Smooth muscle cell of bladder (primary cell): ENCODE data around the gene C19orf38. TPM values are rescaled to one million over a fixed set of nuclear protein-coding genes. Genes with fewer than 3 reads are reported as not detected.

Source experiments
- total RNA-seq: library from RNA; depleted of rRNA; stranded (reverse); fragments of >200 nt; gene quantifications from 2 replicates; pipeline ENCODE4 v1.2.3, GENCODE V29; 2014

Gene C19orf38
- 0.09 and 0.28 TPM in 2 replicates for total RNA-seq

GRCh38 chr19:10848230-10848856 is at the start of gene C19orf38:
Gene C19orf38, plus strand, starts transcription at chr19:10848415. Its CDS starts 94 bp downstream, at chr19:10848509.

DNA sequence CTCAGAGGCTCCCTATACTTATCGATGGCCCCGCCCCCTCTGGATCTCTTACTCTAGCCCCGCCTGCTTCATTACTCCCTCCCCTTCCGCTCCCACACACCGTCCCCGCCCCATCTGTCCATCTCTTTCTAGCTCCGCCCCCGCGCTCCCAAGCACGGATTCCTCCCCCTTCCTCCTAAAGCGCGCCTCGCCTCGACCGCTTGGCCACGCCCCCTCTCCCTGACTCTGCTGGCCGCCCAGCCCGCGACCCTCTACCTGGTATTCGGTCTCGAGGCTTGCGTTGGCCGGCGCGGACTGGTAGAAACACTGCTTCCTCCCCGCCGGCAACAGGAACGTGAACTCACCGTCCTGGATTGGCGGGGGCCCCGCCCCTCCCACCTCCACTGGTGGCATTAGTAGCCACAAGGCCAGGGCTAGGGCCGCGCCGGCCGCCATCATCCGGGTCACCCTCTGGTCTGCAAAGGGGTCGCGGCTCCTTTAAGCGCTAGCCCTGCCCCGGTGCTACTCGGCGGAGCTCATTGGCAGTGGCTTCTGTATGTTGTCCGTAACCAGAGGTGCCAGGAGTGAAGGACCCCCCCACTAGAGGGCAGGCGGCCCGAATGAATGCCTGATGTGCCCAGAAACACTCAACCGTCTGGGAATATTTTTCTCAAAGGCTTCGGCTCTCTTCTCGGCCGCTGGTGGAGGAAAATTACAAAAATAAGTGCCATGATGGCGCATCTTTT is 12.3 kb upstream of the C19orf38 start, which contains the start of gene TMED1:
TMED1 (minus strand) TSS at position 459 of the 725 bp plus-strand sequence; CDS start at position 438, 21 bp downstream.

DNA sequence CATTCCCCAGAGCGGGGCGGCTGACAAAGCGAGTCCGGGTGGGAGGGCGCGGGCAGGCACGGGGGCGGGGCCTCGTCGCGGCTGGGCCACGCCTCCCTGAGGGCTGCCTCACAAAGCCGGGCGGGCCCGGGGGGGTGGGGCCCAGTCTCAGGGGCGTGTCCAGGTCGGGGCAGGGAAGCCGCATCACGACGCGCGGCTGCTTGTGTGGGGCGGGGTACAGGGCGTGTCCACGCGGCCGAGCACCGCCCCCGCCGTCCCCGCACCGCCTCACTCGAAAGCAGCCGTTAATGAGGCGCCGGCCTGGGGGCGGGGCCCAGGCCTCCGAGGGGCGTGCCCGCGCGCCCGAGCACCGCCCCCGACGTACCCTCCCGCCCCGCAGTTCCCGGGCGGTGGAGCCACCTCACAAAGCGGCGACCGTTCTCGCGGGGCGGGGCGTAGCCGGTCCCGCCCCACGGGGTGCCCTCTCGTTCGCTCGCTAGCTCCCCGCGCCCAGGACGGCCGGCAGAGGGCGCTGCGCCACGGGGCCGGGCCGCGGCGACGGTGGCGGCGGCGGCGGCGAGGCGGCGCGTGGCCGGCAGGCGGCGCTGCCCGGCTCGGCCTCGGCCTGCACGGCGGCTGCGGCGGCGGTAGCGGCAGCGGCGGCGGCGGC is 22.9 kb downstream of the C19orf38 start, which contains the start of gene CARM1:
CARM1 (plus strand) TSS at position 599 of the 649 bp plus-strand sequence. CDS start 150 bp downstream, outside the sequence.

Other genes starting within 250 kb of the C19orf38 start
- gene SLC44A2, start 222.9 kb upstream of the C19orf38 start, total RNA-seq, result 28.4 and 35.5 TPM in 2 replicates
- gene ILF3, start 194.1 kb upstream of the C19orf38 start, total RNA-seq, result 60.4 and 69.0 TPM in 2 replicates
- gene QTRT1, start 147.0 kb upstream of the C19orf38 start, total RNA-seq, result 26.0 and 31.1 TPM in 2 replicates
- 64.3 and 64.7 TPM in 2 replicates for gene DNM2, start 130.3 kb upstream of the C19orf38 start, total RNA-seq
- 52.9 and 53.9 TPM in 2 replicates for gene TMED1, start 12.2 kb upstream of the C19orf38 start, total RNA-seq
- 15.5 and 17.0 TPM in 2 replicates for gene CARM1, start 23.1 kb downstream of the C19orf38 start, total RNA-seq
- 119 and 153 TPM in 2 replicates for gene YIPF2, start 80.2 kb downstream of the C19orf38 start, total RNA-seq
- 22.8 and 26.2 TPM in 2 replicates for gene TIMM29, start 80.4 kb downstream of the C19orf38 start, total RNA-seq
- gene SMARCA4, start 112.6 kb downstream of the C19orf38 start, total RNA-seq, result 35.0 and 38.8 TPM in 2 replicates
- 241 and 268 TPM in 2 replicates for gene LDLR, start 241.0 kb downstream of the C19orf38 start, total RNA-seq